H9 (cell line): ENCODE data around the gene NEGR1. TPM values are rescaled to one million over a fixed set of nuclear protein-coding genes. Genes with fewer than 3 reads are reported as not detected.

ENCODE experiments used
- DNase-seq: peaks from one replicate; pipeline ENCODE4 v3.0.0-alpha.2; 2017
- H2AFZ ChIP-seq: one replicate; pipeline ENCODE4 v1.6.1; 2013; ENCODE audit warnings: mild to moderate bottlenecking, low read length, control low read depth, moderate library complexity
- H2AK5ac ChIP-seq: 2 replicates; pipeline ENCODE4 v1.6.1; 2013; ENCODE audit warnings: low read length, control low read depth, mixed read lengths; ENCODE audit not compliant: insufficient read length
- H2BK120ac ChIP-seq: one replicate; pipeline ENCODE4 v1.6.1; 2013; ENCODE audit warnings: low read depth, mild to moderate bottlenecking, low read length, control low read depth, inconsistent platforms; ENCODE audit not compliant: poor library complexity, severe bottlenecking
- H2BK12ac ChIP-seq: 2 replicates; pipeline ENCODE4 v1.6.1; 2013; ENCODE audit warnings: low read length, control low read depth, mixed read lengths, low read depth; ENCODE audit not compliant: insufficient read length
- H2BK15ac ChIP-seq: 2 replicates; pipeline ENCODE4 v1.6.1; 2013; ENCODE audit warnings: low read depth, low read length, control low read depth
- H2BK20ac ChIP-seq: one replicate; pipeline ENCODE4 v1.6.1; 2013; ENCODE audit warnings: low read depth, mild to moderate bottlenecking, low read length, control low read depth, inconsistent platforms; ENCODE audit not compliant: poor library complexity, severe bottlenecking
- H2BK5ac ChIP-seq: 2 replicates; pipeline ENCODE4 v1.6.1; 2013; ENCODE audit warnings: low read length, control low read depth, mixed read lengths; ENCODE audit not compliant: insufficient read length
- H3K14ac ChIP-seq: 2 replicates; pipeline ENCODE4 v1.6.1; 2013; ENCODE audit warnings: low read length, control low read depth; ENCODE audit not compliant: insufficient read depth
- H3K18ac ChIP-seq: 2 replicates; pipeline ENCODE4 v1.6.1; 2013; ENCODE audit warnings: low read depth, mild to moderate bottlenecking, mixed read lengths, low read length, control low read depth; ENCODE audit not compliant: insufficient read length
- H3K23ac ChIP-seq: 2 replicates; pipeline ENCODE4 v1.6.1; 2013; ENCODE audit warnings: low read length, control low read depth, mixed read lengths, low read depth; ENCODE audit not compliant: insufficient read length
- H3K23me2 ChIP-seq: 2 replicates; pipeline ENCODE4 v1.6.1; 2013; ENCODE audit warnings: low read depth, mild to moderate bottlenecking, mixed read lengths, low read length, control low read depth; ENCODE audit not compliant: insufficient read length, poor library complexity, severe bottlenecking
- H3K27ac ChIP-seq: 2 replicates; pipeline ENCODE4 v1.5.1; 2013; ENCODE audit warnings: low read length, control low read depth, mixed read lengths, low read depth; ENCODE audit not compliant: insufficient read length
- H3K27me3 ChIP-seq: 2 replicates; pipeline ENCODE4 v1.6.1; 2013; ENCODE audit warnings: low read length, control low read depth, inconsistent platforms; ENCODE audit not compliant: insufficient read depth
- H3K4ac ChIP-seq: 2 replicates; pipeline ENCODE4 v1.6.1; 2013; ENCODE audit warnings: low read depth, mild to moderate bottlenecking, control low read depth, inconsistent platforms, low read length, moderate library complexity
- H3K4me1 ChIP-seq: 2 replicates; pipeline ENCODE4 v1.6.1; 2013; ENCODE audit warnings: low read length, control low read depth, inconsistent platforms; ENCODE audit not compliant: insufficient read depth
- H3K4me2 ChIP-seq: 2 replicates; pipeline ENCODE4 v1.6.1; 2013; ENCODE audit warnings: low read length, control low read depth, mixed read lengths; ENCODE audit not compliant: insufficient read length, insufficient read depth
- H3K56ac ChIP-seq: 2 replicates; pipeline ENCODE4 v1.6.1; 2013; ENCODE audit warnings: low read depth, mild to moderate bottlenecking, mixed read lengths, low read length, control low read depth; ENCODE audit not compliant: insufficient read length
- H3K79me1 ChIP-seq: 2 replicates; pipeline ENCODE4 v1.6.1; 2013; ENCODE audit warnings: low read depth, mild to moderate bottlenecking, moderate library complexity, low read length, control low read depth, inconsistent platforms; ENCODE audit not compliant: insufficient read depth, poor library complexity, severe bottlenecking
- H3K79me2 ChIP-seq: 2 replicates; pipeline ENCODE4 v1.6.1; 2013; ENCODE audit warnings: low read length, control low read depth, inconsistent platforms; ENCODE audit not compliant: insufficient read depth
- H3K9ac ChIP-seq: 2 replicates; pipeline ENCODE4 v1.6.1; 2013; ENCODE audit warnings: low read length, control low read depth, mixed read lengths; ENCODE audit not compliant: insufficient read length; ENCODE audit errors: extremely low read depth
- H3K9me3 ChIP-seq: one replicate; pipeline ENCODE4 v1.6.1; 2013; ENCODE audit warnings: low read depth, low read length, inconsistent platforms; ENCODE audit not compliant: control insufficient read depth
- H3T11ph ChIP-seq: one replicate; pipeline ENCODE4 v1.6.1; 2013; ENCODE audit warnings: mild to moderate bottlenecking, low read length, control low read depth, inconsistent platforms
- H4K20me1 ChIP-seq: one replicate; pipeline ENCODE4 v1.6.1; 2013; ENCODE audit not compliant: control insufficient read depth, insufficient read length, insufficient read depth
- H4K5ac ChIP-seq: 2 replicates; pipeline ENCODE4 v1.6.1; 2013; ENCODE audit warnings: low read depth, mild to moderate bottlenecking, mixed read lengths, low read length, control low read depth; ENCODE audit not compliant: insufficient read length
- H4K8ac ChIP-seq: replicated peaks from 2 replicates; pipeline ENCODE4 v1.6.1; 2013; ENCODE audit warnings: low read length, control low read depth, mixed read lengths, low read depth; ENCODE audit not compliant: insufficient read length
- H4K91ac ChIP-seq: 2 replicates; pipeline ENCODE4 v1.6.1; 2013; ENCODE audit warnings: low read depth, mild to moderate bottlenecking, moderate library complexity, mixed read lengths, low read length, control low read depth; ENCODE audit not compliant: insufficient read length
- H3K27ac Mint-ChIP-seq, 3 experiments: 2 replicates in 2 of 3; 3 replicates in 1 of 3; pipeline ENCODE4 v1.8.0; 2020 to 2021; ENCODE audit warnings: mixed read lengths in 3 of 3, mild to moderate bottlenecking in 1 of 3, moderate library complexity in 1 of 3
- H3K27me3 Mint-ChIP-seq: 2 replicates; pipeline ENCODE4 v1.8.0; 2021; ENCODE audit warnings: low read depth, mild to moderate bottlenecking, moderate library complexity, mixed read lengths
- H3K36me3 Mint-ChIP-seq, 3 experiments: 2 replicates in 2 of 3; 3 replicates in 1 of 3; pipeline ENCODE4 v1.8.0; 2020 to 2021; ENCODE audit warnings: low read depth in 3 of 3, mixed read lengths in 3 of 3; ENCODE audit not compliant: insufficient read depth in 1 of 3
- H3K4me1 Mint-ChIP-seq, 2 experiments: 2 replicates each; pipeline ENCODE4 v1.8.0; 2020; ENCODE audit warnings: mixed read lengths in 2 of 2
- H3K4me3 Mint-ChIP-seq, 2 experiments: 2 replicates in 1 of 2; 3 replicates in 1 of 2; pipeline ENCODE4 v1.8.0; 2020 to 2021; ENCODE audit warnings: mild to moderate bottlenecking in 2 of 2, mixed read lengths in 2 of 2, moderate library complexity in 1 of 2
- H3K9me3 Mint-ChIP-seq, 2 experiments: 2 replicates in 1 of 2; 3 replicates in 1 of 2; pipeline ENCODE4 v1.8.0; 2020; ENCODE audit warnings: mild to moderate bottlenecking in 2 of 2, mixed read lengths in 2 of 2, moderate library complexity in 1 of 2
- CTCF ChIP-seq: fragments of 200-600 bp; sonication (generic); conservative IDR thresholded peaks from 3 replicates; pipeline ENCODE4 v1.8.0; 2021; ENCODE audit warnings: antibody characterized with exemption, mild to moderate bottlenecking
- WGBS: extraction: QIAGEN DNeasy Blood & Tissue Kit; methylation state at CpG from one replicate; pipeline ENCODE4 v1.1.7; 2013; ENCODE audit warnings: missing lambda C conversion rate, low lambda C conversion rate, mixed read lengths; ENCODE audit not compliant: insufficient read length; ENCODE audit errors: extremely low coverage; 5-methylcytosine and 5-hydroxymethylcytosine counted together
- total RNA-seq: library from RNA; stranded (reverse); gene quantifications from 2 replicates; pipeline ENCODE4 v1.2.1, GENCODE V29; 2021

NEGR1 gene
- total RNA-seq, 1 experiment from 2014 or later, result 0.13 TPM

GRCh38 chr1:71719330-71719729, 563.0 kb downstream of the NEGR1 start:
- H3K4me2 ChIP-seq, result no peak overlapping the region
- H2BK12ac ChIP-seq, result no peak overlapping the region
- no peak overlapping the region for H3K18ac ChIP-seq
- no peaks in the 10 kb centered on the region for H3K9me3 ChIP-seq
- no peak overlapping the region for H2AFZ ChIP-seq
- no peak overlapping the region for H2BK120ac ChIP-seq
- no peak for DNase-seq
- H4K20me1 ChIP-seq, result no peaks in the 10 kb centered on the region
- H4K91ac ChIP-seq, result no peak overlapping the region
- Mint-ChIP-seq H3K27me3 (no peaks in the 10 kb centered on the region), H3K4me3 (no peak overlapping the region), H3K4me1 (peaks cover 2 to 3% of the 10 kb centered on the region in 2 experiments; a peak in 2 of 4 replicates), H3K27ac (no peak overlapping the region), H3K36me3 (peaks cover 0 to 9% (median 2%) of the 10 kb centered on the region in 3 experiments; a peak in 1 of 7 replicates), H3K9me3 (peaks cover 6 to 8% of the 10 kb centered on the region in 2 experiments; a peak in 4 of 5 replicates)
- no peak overlapping the region for H3K27ac ChIP-seq
- no peaks in the 10 kb centered on the region for H3K23me2 ChIP-seq
- TF ChIP-seq CTCF, result no peak
- no peaks in the 10 kb centered on the region for H3K27me3 ChIP-seq
- H3K56ac ChIP-seq, result no peak overlapping the region
- H2BK20ac ChIP-seq, result no peak overlapping the region
- WGBS, result no CpG with 5 or more reads among the region's 2 CpGs
- no peaks in the 10 kb centered on the region for H3K79me1 ChIP-seq
- H3K79me2 ChIP-seq, result no peaks in the 10 kb centered on the region
- H3K23ac ChIP-seq, result no peak overlapping the region
- no peaks in the 10 kb centered on the region for H3K4me1 ChIP-seq
- H3K9ac ChIP-seq, result no peak overlapping the region
- no peak overlapping the region for H3T11ph ChIP-seq
- no peak overlapping the region for H4K8ac ChIP-seq
- no peak overlapping the region for H4K5ac ChIP-seq
- no peak overlapping the region for H3K14ac ChIP-seq
- H2AK5ac ChIP-seq, result no peak overlapping the region
- no peak overlapping the region for H2BK15ac ChIP-seq
- H2BK5ac ChIP-seq, result no peak overlapping the region
- no peak overlapping the region for H3K4ac ChIP-seq
